ENCODE data around the gene OR9G4. TPM values are rescaled to one million over a fixed set of nuclear protein-coding genes. Genes with fewer than 3 reads are reported as not detected.

The OR9G4 gene
- total RNA-seq, 2 experiments from 2014 or later = not detected

DNA sequence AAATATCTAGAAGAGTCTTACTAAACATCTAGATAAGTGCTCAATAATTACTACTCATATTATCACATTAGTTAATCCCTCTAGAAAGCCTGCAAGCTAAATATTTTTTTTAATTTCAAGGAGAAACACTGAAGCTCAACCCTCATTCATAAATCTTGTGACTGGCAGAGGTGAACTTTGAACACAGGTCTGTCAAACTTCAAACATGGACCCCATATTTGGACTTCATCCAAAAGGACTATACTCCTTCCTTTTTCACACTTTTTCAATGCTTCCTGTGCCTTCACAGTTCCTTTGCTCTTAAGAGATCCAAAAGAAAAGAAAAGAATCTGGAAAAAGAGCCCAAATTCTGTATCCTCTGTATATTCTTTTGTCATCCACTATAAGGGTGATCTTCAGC is 28.3 kb upstream of the OR9G4 start:
- Mint-ChIP-seq H3K4me3 (no peak overlapping the region), H3K9me3 (peaks cover 2% of the 10 kb centered on the region), H3K4me1 (ENCODE audit: low read depth) (no peaks in the 10 kb centered on the region), H3K27ac (no peak overlapping the region), H3K27me3 (no peaks in the 10 kb centered on the region), H3K36me3 (ENCODE audit: low read depth) (no peaks in the 10 kb centered on the region)
- DNase-seq (no peak), ATAC-seq (ENCODE audit: poor library complexity) (no peak)
- POLR2A ChIA-PET = no interaction called here
- no peaks in the 10 kb centered on the region for H3K27me3 ChIP-seq (ENCODE audit: control insufficient read depth in 1 of 2, insufficient read depth in 2 of 2, low read length in 2 of 2)
- intact Hi-C loops (cut with DNase I, micrococcal nuclease) = no loop called here
- H3K9me3 ChIP-seq (ENCODE audit: control insufficient read depth in 1 of 2, insufficient read depth in 1 of 2, low read length in 2 of 2) = no peaks in the 10 kb centered on the region
- no peaks in the 10 kb centered on the region for H3K36me3 ChIP-seq (ENCODE audit: insufficient read depth, low read length)
- CTCF ChIA-PET = interaction anchor here (1.6 kb wide), 1 partner anchor 10 kb away, joined by 3 read pairs; no protein-coding TSS in a partner anchor
- no peaks in the 10 kb centered on the region for H3K4me1 ChIP-seq (ENCODE audit: insufficient read depth, low read length)
- no peak for TF ChIP-seq CTCF (IDR thresholded peaks at IDR 0.05)
- H3K27ac ChIP-seq (ENCODE audit: low read depth in 1 of 2, low read length in 2 of 2) = no peak overlapping the region
- no peak overlapping the region for H3K4me3 ChIP-seq (ENCODE audit: low read length)

DNA sequence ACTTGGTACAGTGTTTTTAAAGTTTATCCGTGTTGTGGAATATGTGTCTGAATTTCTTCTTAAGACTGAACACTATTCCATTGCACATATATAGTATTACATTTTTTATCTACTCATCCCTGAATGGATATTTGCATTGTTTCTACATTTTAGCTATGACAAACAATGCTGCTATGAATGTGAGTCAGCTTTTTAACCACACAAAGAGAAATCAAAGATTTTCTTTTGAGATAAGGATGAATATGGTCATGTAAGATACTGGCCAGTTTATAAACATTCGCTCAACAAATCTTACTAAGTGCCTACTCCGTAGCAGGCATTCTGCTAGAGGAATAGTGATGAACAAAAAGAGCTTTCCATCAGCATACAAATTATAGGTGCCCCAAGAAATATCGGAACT is 16.5 kb upstream of the OR9G4 start:
- no peaks in the 10 kb centered on the region for H3K36me3 ChIP-seq (ENCODE audit: insufficient read depth, low read length)
- H3K27ac ChIP-seq (ENCODE audit: low read depth in 1 of 2, low read length in 2 of 2) = no peak overlapping the region
- CTCF ChIA-PET = no interaction called here
- DNase-seq = no peak
- ATAC-seq (ENCODE audit: poor library complexity) = no peak
- no peaks in the 10 kb centered on the region for H3K27me3 ChIP-seq (ENCODE audit: control insufficient read depth in 1 of 2, insufficient read depth in 2 of 2, low read length in 2 of 2)
- no peaks in the 10 kb centered on the region for H3K4me1 Mint-ChIP-seq (ENCODE audit: low read depth)
- H3K4me3 ChIP-seq (ENCODE audit: low read length) = no peak overlapping the region
- no peak overlapping the region for H3K27ac Mint-ChIP-seq
- POLR2A ChIA-PET = no interaction called here
- H3K4me1 ChIP-seq (ENCODE audit: insufficient read depth, low read length) = no peaks in the 10 kb centered on the region
- H3K9me3 Mint-ChIP-seq = no peaks in the 10 kb centered on the region
- no peaks in the 10 kb centered on the region for H3K36me3 Mint-ChIP-seq (ENCODE audit: low read depth)
- TF ChIP-seq CTCF (IDR thresholded peaks at IDR 0.05) = no peak
- no peaks in the 10 kb centered on the region for H3K9me3 ChIP-seq (ENCODE audit: control insufficient read depth in 1 of 2, insufficient read depth in 1 of 2, low read length in 2 of 2)
- H3K4me3 Mint-ChIP-seq = no peak overlapping the region
- intact Hi-C loops (cut with DNase I, micrococcal nuclease) = no loop called here
- no peaks in the 10 kb centered on the region for H3K27me3 Mint-ChIP-seq

GRCh38 chr11:56751480-56751879 is 3.0 kb upstream of the OR9G4 start:
- ChIA-PET POLR2A (no interaction called here), CTCF (no interaction called here)
- no peak for DNase-seq
- Histone ChIP-seq H3K4me3 (ENCODE audit: low read length) (no peak overlapping the region), H3K27ac (ENCODE audit: low read depth in 1 of 2, low read length in 2 of 2) (no peak overlapping the region), H3K27me3 (ENCODE audit: control insufficient read depth in 1 of 2, insufficient read depth in 2 of 2, low read length in 2 of 2) (no peaks in the 10 kb centered on the region), H3K9me3 (ENCODE audit: control insufficient read depth in 1 of 2, insufficient read depth in 1 of 2, low read length in 2 of 2) (peaks cover 0 to 4% of the 10 kb centered on the region in 2 experiments), H3K36me3 (ENCODE audit: insufficient read depth, low read length) (no peaks in the 10 kb centered on the region), H3K4me1 (ENCODE audit: insufficient read depth, low read length) (no peaks in the 10 kb centered on the region)
- peaks cover 11% of the 10 kb centered on the region for H3K9me3 Mint-ChIP-seq
- ATAC-seq (ENCODE audit: poor library complexity) = no peak
- H3K27ac Mint-ChIP-seq = no peak overlapping the region
- intact Hi-C loops (cut with DNase I, micrococcal nuclease) = no loop called here
- no peaks in the 10 kb centered on the region for H3K36me3 Mint-ChIP-seq (ENCODE audit: low read depth)
- H3K27me3 Mint-ChIP-seq = no peaks in the 10 kb centered on the region
- H3K4me1 Mint-ChIP-seq (ENCODE audit: low read depth) = no peaks in the 10 kb centered on the region
- no peak overlapping the region for H3K4me3 Mint-ChIP-seq
- no peak for TF ChIP-seq CTCF (IDR thresholded peaks at IDR 0.05)

All from CD4-positive, alpha-beta T cell (primary cell).